ENCODE data around the gene MRPS6.

The MRPS6 gene

GRCh38 chr21:34191876-34192275 lies 118.5 kb downstream of the MRPS6 start:
- Histone ChIP-seq H3K27me3 (no peaks in the 10 kb centered on the region), H3K4me1 (ENCODE audit: control insufficient read depth in 1 of 2, insufficient read depth in 1 of 2, low read depth in 1 of 2, low read length in 1 of 2) (peaks cover 12 to 15% of the 10 kb centered on the region in 2 experiments), H3K27ac (no peak overlapping the region), H3K4me3 (ENCODE audit: low read depth in 1 of 2, low read length in 1 of 2) (no peak overlapping the region), H3K9me3 (no peaks in the 10 kb centered on the region), H3K36me3 (no peaks in the 10 kb centered on the region)
- no peak for TF ChIP-seq CTCF (IDR thresholded peaks at IDR 0.05)

Measured in neutrophil (primary cell).